Fibroblast of upper back skin (primary cell): ENCODE data around the gene NINJ1.
"Not testable (repeated sequence)": the region's sequence is repeated elsewhere in the genome, so short reads cannot be mapped to it uniquely, and the experiment has no call there.

Experiments
- DNase-seq: peaks from one replicate; pipeline ENCODE4 v3.0.0-alpha.2; 2013

NINJ1 gene

GRCh38 chr9:93159601-93160471, 25.8 kb upstream of the NINJ1 start:
- DNase-seq = peak; percentile 78

GRCh38 chr9:93156475-93157008, 22.5 kb upstream of the NINJ1 start:
- no peak for DNase-seq

GRCh38 chr9:93155716-93156474, 21.8 kb upstream of the NINJ1 start:
- DNase-seq = no peak

DNA sequence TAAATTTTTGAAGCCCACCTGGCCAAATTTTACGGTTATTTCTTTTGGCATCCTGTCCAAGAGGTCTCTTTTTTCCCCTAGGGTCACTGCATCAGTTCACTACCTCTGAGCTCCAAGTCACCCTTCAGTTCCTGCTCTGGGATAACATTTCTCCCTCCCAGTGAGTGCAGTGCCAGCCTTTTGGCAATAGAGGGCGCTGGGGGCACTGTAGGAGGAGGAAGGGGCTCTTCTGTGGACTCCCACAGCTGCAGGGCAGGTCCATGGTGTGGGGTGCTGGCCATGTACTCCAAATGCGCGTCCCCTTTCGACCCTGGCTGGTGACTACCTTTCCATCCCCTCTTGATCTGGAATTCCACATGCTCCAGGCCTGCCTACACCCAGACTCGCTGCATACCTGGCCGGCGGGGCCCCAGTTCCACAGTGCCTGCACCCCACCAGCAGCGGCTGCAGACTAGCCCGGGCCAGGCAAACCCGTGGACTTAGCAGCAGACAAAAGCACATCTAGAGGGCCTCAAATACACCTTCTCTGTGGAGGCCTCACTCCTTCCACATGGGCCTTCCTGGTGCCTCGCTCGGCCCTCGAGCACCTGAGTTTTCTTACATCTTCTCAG, 20.3 kb upstream of the NINJ1 start:
- no peak for DNase-seq

- no peak for DNase-seq
These were observed 17.2 kb upstream of the NINJ1 start for GRCh38 chr9:93151097-93151784.

DNA sequence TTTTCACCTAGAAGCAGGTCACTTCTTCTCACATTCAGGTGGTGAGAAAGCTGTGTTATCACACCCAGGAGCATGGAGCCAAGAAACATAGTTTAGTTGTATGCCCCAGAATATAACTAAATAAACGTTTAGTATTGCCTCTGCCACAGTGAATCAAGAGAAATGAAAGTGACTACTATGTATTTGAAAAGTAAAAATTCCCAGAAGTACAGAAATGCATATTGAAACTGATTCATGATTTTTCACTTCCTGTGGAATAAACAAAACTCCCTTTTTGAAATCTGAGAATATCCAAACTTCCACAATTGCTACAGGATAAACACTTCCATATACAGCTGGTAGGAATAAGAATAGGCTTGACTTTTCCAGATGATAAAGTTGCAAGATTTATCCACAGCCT, 15.3 kb upstream of the NINJ1 start:
- DNase-seq = no peak

- no peak for DNase-seq
These were observed 14.7 kb upstream of the NINJ1 start for GRCh38 chr9:93148721-93149120.

DNA sequence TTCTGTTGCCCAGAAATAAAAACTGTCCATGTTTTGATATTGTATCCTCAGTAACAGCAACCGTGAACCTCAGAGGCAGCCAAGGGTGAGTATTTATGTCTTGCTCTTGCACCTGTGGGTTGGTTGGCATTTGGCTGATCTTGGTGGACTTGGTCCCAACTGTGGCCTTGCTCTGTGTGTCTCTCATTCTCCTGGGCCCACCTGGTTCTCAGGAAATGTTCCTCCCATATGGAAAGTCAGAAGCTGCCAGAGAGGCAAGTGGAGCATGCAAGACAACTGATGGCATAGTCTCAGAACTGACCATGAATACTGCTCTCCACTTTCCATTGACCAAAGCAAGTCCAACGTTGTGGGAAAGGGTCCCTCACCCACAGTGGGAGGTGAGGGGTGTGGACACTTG, 13.6 kb upstream of the NINJ1 start:
- DNase-seq = no peak

- not testable (repeated sequence) for DNase-seq
These were observed 12.6 kb upstream of the NINJ1 start for GRCh38 chr9:93146696-93147095.

- DNase-seq = no peak
These were observed 9.9 kb upstream of the NINJ1 start for GRCh38 chr9:93143830-93144530.

DNA sequence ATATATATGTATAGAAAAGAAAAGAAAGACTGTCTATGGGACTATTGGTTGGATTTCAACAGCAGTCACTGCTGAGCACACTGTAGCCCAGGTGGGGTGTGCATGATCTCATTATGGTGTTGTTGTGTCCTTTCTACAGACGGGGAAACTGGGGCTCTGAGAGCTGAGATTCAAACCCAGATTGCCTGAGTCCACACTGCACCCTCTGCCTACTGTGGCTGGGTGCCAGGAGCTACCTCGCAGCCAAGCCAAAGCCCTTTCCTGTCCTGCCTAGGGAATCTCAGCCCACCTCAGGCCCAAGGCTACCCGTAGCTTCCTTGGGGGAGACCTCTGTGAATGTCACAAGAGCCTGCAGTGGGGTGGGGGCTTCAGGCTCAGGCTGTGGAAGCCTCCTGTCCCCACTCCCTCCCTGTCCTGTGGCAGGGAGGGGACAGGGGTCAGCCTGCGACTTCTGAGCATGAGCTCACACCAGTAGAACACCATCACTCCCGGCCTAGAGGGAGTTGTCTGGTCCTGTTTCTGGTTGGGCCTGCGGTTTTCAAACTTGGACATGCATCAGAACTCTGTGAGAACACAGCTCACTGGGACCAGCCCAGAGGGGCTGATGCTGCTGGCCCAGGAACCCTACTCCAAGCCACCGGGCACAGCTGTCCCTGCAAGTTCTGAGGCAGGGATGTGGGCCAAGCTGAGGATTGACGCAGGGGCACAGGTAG, 7.9 kb upstream of the NINJ1 start:
- no peak for DNase-seq

DNA sequence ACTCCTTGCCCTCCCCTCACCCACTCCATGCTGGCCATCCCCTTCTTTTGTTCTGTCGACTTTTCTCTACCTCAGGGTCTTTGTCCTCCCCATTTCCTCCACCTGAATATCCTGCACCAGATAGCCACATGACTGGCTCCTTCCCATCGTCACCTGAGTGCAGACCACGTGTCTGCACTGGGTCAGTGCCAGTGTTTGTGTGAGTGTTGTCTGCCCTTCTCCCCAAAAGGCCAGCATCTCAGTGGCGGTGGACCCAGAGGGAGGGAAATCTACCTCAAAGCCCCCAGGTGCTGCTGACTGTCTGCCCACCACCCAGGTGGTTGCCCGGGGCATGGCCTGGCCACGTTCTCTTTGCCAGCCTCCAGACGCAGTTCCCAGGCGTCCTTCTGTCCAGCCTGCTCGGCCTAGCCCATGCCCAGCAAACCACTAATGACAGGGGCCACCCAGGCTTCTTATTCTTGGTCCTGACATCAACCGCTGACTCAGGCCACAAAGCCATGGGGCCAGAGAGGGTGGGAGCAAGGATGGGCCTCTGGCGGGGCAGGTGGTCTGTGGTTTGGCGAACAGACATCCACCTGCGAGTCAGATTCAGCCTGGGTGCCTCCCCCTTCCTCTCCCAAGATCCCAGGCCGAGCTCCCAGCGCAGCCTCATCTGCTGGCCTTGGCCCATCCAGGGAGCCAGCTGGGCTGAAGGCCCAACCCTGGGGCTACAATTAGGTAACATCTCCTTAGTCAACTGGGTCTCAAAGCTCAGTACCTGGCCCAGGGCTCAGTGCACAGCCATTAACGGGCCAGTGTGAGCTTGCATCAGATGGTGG, 5.5 kb upstream of the NINJ1 start:
- no peak for DNase-seq

DNA sequence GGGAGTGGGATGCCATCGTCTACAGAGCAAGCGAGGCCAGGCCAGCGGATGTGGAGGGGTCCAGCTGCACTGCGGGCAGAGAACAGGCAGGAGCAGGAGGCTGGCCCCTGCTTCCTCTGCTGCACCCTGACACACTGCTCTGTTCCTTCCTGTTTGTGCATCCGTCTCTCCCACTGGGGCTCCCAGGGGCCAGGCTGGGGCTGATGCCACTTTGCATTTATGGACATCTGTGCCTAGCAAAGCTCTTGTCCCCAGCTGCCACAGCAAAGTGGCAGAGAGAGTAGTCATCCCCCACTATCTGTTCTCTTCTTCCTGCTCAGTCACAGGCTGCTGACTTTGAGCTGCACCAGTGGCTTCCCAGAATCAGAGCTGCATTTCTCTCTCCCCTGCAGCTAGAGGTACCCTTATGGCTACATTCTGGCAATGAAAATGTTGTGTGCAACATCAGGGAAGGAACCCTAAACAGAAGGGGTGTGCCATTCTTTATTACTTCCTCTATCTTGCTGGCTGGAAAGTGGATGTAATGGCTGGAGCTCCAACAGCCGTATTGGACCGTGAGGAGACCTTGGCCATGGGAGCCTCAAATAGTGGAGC, 4.2 kb upstream of the NINJ1 start:
- DNase-seq = no peak

DNA sequence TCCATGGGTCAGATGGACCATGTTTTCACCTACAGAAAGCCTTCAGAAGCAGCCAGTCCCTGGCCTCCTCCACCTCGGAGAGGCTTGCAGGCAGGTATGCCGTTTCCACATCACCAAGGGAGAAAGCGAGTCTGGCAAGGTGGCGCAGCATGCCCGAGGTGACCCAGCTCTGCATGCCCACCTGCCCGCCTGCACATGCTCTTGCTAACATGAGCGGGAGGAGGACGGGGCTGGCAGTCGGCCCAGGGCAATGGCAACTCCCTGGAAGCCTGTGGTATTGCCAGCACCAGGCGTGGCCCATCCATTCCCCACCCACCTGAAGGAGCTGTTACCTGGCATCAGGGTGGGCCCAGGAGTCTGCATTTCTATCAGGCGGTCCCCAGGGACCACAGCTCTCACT, 3.3 kb upstream of the NINJ1 start:
- no peak for DNase-seq

GRCh38 chr9:93136011-93136440, 2.0 kb upstream of the NINJ1 start:
- no peak for DNase-seq

DNA sequence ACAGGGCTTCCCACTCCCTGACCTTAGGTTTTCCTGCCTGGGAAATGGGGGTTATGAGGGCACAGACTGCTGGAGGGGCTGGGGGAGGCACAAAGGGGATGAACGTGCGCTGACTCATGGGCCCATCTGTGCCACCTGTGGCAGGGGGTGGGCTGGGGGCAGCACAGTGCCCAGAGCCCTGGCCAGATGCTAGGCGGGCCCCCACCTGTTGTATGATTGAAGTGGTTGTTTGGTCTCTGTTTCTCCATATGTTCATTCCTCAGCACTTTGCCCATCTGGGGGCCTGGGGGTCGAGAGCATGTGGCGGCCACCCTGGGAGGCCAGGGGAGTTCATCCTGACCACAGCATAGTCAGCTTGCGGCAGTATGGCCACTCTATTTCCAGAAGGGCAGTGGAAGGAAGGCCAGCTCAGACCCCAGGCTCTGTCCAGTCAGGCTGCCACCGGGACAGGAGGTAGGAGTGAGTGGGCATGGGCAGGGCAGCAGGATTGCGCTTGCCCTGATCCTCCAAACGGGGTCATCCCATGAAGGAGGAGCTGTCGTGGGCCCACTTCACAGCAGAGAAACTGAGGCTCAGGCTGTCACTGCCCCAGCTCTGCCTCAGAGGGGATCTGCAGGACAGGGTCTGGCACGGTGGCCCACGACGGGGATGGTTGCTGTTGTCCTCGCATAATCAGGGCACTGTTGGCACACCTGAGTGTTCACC, 841 bp upstream of the NINJ1 start:
- no peak for DNase-seq

- peak; percentile 71 for DNase-seq
These were observed 403 bp downstream of the NINJ1 start for GRCh38 chr9:93133681-93134014.

DNA sequence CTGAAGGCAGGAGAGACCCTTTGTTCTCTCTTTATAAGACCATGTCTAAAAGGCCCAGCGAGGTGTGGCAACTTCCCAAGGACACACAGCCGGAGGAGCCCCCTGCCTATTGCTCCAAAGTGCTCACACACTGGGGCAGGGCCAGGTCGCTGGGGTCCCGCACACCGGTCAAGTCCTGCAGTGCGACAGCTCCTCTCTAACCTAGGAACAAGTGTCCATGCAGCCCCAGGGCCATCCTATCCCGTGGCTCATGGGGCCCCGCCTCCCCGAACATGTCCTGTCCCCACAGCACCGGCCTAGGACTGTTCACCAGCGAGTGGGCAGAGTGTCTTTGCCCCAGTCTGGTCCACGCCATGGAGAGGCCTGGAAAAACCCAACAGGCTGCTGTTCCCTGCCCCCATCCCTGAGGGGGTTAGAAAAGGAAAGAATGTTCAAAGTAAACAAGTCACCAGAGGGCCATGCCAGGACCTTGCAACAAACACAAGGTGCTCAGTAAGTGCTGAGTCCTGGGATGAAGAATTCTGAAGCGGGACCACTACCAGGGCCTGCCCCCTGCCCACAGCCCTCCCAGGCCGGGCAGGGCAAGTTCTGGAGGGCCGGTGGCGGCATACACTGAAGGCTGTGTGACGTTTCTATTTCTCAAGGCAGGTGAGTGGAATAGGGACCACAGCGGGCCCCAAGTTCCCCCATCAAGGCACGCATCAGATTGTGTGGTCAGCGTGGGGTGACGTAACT, 938 bp downstream of the NINJ1 start:
- DNase-seq = no peak
